Measurements from ENCODE around the gene TNRC6C.

DNA sequence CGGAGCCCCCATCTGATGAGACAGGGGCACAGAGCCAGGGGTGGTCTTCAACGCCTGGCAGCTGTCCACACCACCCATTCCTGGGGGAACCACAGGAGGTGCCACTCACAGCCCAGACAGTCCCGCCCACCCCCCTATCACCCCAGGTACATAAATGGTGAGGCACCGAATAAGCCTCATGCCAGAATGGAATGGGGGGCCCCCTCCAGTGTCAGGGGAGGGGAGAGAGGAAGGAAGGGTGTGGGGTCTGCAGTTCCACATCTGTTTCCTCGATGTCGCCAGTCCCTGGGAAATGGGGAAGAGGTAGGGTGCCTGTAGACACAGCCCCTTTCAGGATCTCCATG lies 168.4 kb downstream of the TNRC6C start:
- TF ChIP-seq, protein P1, sequence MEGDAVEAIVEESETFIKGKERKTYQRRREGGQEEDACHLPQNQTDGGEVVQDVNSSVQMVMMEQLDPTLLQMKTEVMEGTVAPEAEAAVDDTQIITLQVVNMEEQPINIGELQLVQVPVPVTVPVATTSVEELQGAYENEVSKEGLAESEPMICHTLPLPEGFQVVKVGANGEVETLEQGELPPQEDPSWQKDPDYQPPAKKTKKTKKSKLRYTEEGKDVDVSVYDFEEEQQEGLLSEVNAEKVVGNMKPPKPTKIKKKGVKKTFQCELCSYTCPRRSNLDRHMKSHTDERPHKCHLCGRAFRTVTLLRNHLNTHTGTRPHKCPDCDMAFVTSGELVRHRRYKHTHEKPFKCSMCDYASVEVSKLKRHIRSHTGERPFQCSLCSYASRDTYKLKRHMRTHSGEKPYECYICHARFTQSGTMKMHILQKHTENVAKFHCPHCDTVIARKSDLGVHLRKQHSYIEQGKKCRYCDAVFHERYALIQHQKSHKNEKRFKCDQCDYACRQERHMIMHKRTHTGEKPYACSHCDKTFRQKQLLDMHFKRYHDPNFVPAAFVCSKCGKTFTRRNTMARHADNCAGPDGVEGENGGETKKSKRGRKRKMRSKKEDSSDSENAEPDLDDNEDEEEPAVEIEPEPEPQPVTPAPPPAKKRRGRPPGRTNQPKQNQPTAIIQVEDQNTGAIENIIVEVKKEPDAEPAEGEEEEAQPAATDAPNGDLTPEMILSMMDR (IDR thresholded peaks at IDR 0.05; ENCODE audit: poor library complexity) = no peak
- no peak for TF ChIP-seq EZH2phosphoT487 (IDR thresholded peaks at IDR 0.05; ENCODE audit: low read depth, severe bottlenecking, unreplicated experiment)
- no peak for TF ChIP-seq EZH2 (IDR thresholded peaks at IDR 0.05; ENCODE audit: borderline replicate concordance)

All from hepatocyte (in vitro differentiated cells).